H9 (cell line): ENCODE results near the gene RNF217. TPM values are rescaled to one million over a fixed set of nuclear protein-coding genes. Genes with fewer than 3 reads are reported as not detected.

Source experiments
- DNase-seq: peaks from one replicate; pipeline ENCODE4 v3.0.0-alpha.2; 2017
- H2AFZ ChIP-seq: one replicate; pipeline ENCODE4 v1.6.1; 2013; ENCODE audit warnings: mild to moderate bottlenecking, low read length, control low read depth, moderate library complexity
- H2AK5ac ChIP-seq: 2 replicates; pipeline ENCODE4 v1.6.1; 2013; ENCODE audit warnings: low read length, control low read depth, mixed read lengths; ENCODE audit not compliant: insufficient read length
- H2BK120ac ChIP-seq: one replicate; pipeline ENCODE4 v1.6.1; 2013; ENCODE audit warnings: low read depth, mild to moderate bottlenecking, low read length, control low read depth, inconsistent platforms; ENCODE audit not compliant: poor library complexity, severe bottlenecking
- H2BK12ac ChIP-seq: 2 replicates; pipeline ENCODE4 v1.6.1; 2013; ENCODE audit warnings: low read length, control low read depth, mixed read lengths, low read depth; ENCODE audit not compliant: insufficient read length
- H2BK15ac ChIP-seq: 2 replicates; pipeline ENCODE4 v1.6.1; 2013; ENCODE audit warnings: low read depth, low read length, control low read depth
- H2BK20ac ChIP-seq: one replicate; pipeline ENCODE4 v1.6.1; 2013; ENCODE audit warnings: low read depth, mild to moderate bottlenecking, low read length, control low read depth, inconsistent platforms; ENCODE audit not compliant: poor library complexity, severe bottlenecking
- H2BK5ac ChIP-seq: 2 replicates; pipeline ENCODE4 v1.6.1; 2013; ENCODE audit warnings: low read length, control low read depth, mixed read lengths; ENCODE audit not compliant: insufficient read length
- H3K14ac ChIP-seq: 2 replicates; pipeline ENCODE4 v1.6.1; 2013; ENCODE audit warnings: low read length, control low read depth; ENCODE audit not compliant: insufficient read depth
- H3K18ac ChIP-seq: 2 replicates; pipeline ENCODE4 v1.6.1; 2013; ENCODE audit warnings: low read depth, mild to moderate bottlenecking, mixed read lengths, low read length, control low read depth; ENCODE audit not compliant: insufficient read length
- H3K23ac ChIP-seq: 2 replicates; pipeline ENCODE4 v1.6.1; 2013; ENCODE audit warnings: low read length, control low read depth, mixed read lengths, low read depth; ENCODE audit not compliant: insufficient read length
- H3K23me2 ChIP-seq: 2 replicates; pipeline ENCODE4 v1.6.1; 2013; ENCODE audit warnings: low read depth, mild to moderate bottlenecking, mixed read lengths, low read length, control low read depth; ENCODE audit not compliant: insufficient read length, poor library complexity, severe bottlenecking
- H3K27ac ChIP-seq: 2 replicates; pipeline ENCODE4 v1.5.1; 2013; ENCODE audit warnings: low read length, control low read depth, mixed read lengths, low read depth; ENCODE audit not compliant: insufficient read length
- H3K27me3 ChIP-seq: 2 replicates; pipeline ENCODE4 v1.6.1; 2013; ENCODE audit warnings: low read length, control low read depth, inconsistent platforms; ENCODE audit not compliant: insufficient read depth
- H3K4ac ChIP-seq: 2 replicates; pipeline ENCODE4 v1.6.1; 2013; ENCODE audit warnings: low read depth, mild to moderate bottlenecking, control low read depth, inconsistent platforms, low read length, moderate library complexity
- H3K4me1 ChIP-seq: 2 replicates; pipeline ENCODE4 v1.6.1; 2013; ENCODE audit warnings: low read length, control low read depth, inconsistent platforms; ENCODE audit not compliant: insufficient read depth
- H3K4me2 ChIP-seq: 2 replicates; pipeline ENCODE4 v1.6.1; 2013; ENCODE audit warnings: low read length, control low read depth, mixed read lengths; ENCODE audit not compliant: insufficient read length, insufficient read depth
- H3K56ac ChIP-seq: 2 replicates; pipeline ENCODE4 v1.6.1; 2013; ENCODE audit warnings: low read depth, mild to moderate bottlenecking, mixed read lengths, low read length, control low read depth; ENCODE audit not compliant: insufficient read length
- H3K79me1 ChIP-seq: 2 replicates; pipeline ENCODE4 v1.6.1; 2013; ENCODE audit warnings: low read depth, mild to moderate bottlenecking, moderate library complexity, low read length, control low read depth, inconsistent platforms; ENCODE audit not compliant: insufficient read depth, poor library complexity, severe bottlenecking
- H3K79me2 ChIP-seq: 2 replicates; pipeline ENCODE4 v1.6.1; 2013; ENCODE audit warnings: low read length, control low read depth, inconsistent platforms; ENCODE audit not compliant: insufficient read depth
- H3K9ac ChIP-seq: 2 replicates; pipeline ENCODE4 v1.6.1; 2013; ENCODE audit warnings: low read length, control low read depth, mixed read lengths; ENCODE audit not compliant: insufficient read length; ENCODE audit errors: extremely low read depth
- H3K9me3 ChIP-seq: one replicate; pipeline ENCODE4 v1.6.1; 2013; ENCODE audit warnings: low read depth, low read length, inconsistent platforms; ENCODE audit not compliant: control insufficient read depth
- H3T11ph ChIP-seq: one replicate; pipeline ENCODE4 v1.6.1; 2013; ENCODE audit warnings: mild to moderate bottlenecking, low read length, control low read depth, inconsistent platforms
- H4K20me1 ChIP-seq: one replicate; pipeline ENCODE4 v1.6.1; 2013; ENCODE audit not compliant: control insufficient read depth, insufficient read length, insufficient read depth
- H4K5ac ChIP-seq: 2 replicates; pipeline ENCODE4 v1.6.1; 2013; ENCODE audit warnings: low read depth, mild to moderate bottlenecking, mixed read lengths, low read length, control low read depth; ENCODE audit not compliant: insufficient read length
- H4K8ac ChIP-seq: replicated peaks from 2 replicates; pipeline ENCODE4 v1.6.1; 2013; ENCODE audit warnings: low read length, control low read depth, mixed read lengths, low read depth; ENCODE audit not compliant: insufficient read length
- H4K91ac ChIP-seq: 2 replicates; pipeline ENCODE4 v1.6.1; 2013; ENCODE audit warnings: low read depth, mild to moderate bottlenecking, moderate library complexity, mixed read lengths, low read length, control low read depth; ENCODE audit not compliant: insufficient read length
- H3K27ac Mint-ChIP-seq, 3 experiments: 2 replicates in 2 of 3; 3 replicates in 1 of 3; pipeline ENCODE4 v1.8.0; 2020 to 2021; ENCODE audit warnings: mixed read lengths in 3 of 3, mild to moderate bottlenecking in 1 of 3, moderate library complexity in 1 of 3
- H3K27me3 Mint-ChIP-seq: 2 replicates; pipeline ENCODE4 v1.8.0; 2021; ENCODE audit warnings: low read depth, mild to moderate bottlenecking, moderate library complexity, mixed read lengths
- H3K36me3 Mint-ChIP-seq, 3 experiments: 2 replicates in 2 of 3; 3 replicates in 1 of 3; pipeline ENCODE4 v1.8.0; 2020 to 2021; ENCODE audit warnings: low read depth in 3 of 3, mixed read lengths in 3 of 3; ENCODE audit not compliant: insufficient read depth in 1 of 3
- H3K4me1 Mint-ChIP-seq, 2 experiments: 2 replicates each; pipeline ENCODE4 v1.8.0; 2020; ENCODE audit warnings: mixed read lengths in 2 of 2
- H3K4me3 Mint-ChIP-seq, 2 experiments: 2 replicates in 1 of 2; 3 replicates in 1 of 2; pipeline ENCODE4 v1.8.0; 2020 to 2021; ENCODE audit warnings: mild to moderate bottlenecking in 2 of 2, mixed read lengths in 2 of 2, moderate library complexity in 1 of 2
- H3K9me3 Mint-ChIP-seq, 2 experiments: 2 replicates in 1 of 2; 3 replicates in 1 of 2; pipeline ENCODE4 v1.8.0; 2020; ENCODE audit warnings: mild to moderate bottlenecking in 2 of 2, mixed read lengths in 2 of 2, moderate library complexity in 1 of 2
- CTCF ChIP-seq: fragments of 200-600 bp; sonication (generic); conservative IDR thresholded peaks from 3 replicates; pipeline ENCODE4 v1.8.0; 2021; ENCODE audit warnings: antibody characterized with exemption, mild to moderate bottlenecking
- WGBS: extraction: QIAGEN DNeasy Blood & Tissue Kit; methylation state at CpG from one replicate; pipeline ENCODE4 v1.1.7; 2013; ENCODE audit warnings: missing lambda C conversion rate, low lambda C conversion rate, mixed read lengths; ENCODE audit not compliant: insufficient read length; ENCODE audit errors: extremely low coverage; 5-methylcytosine and 5-hydroxymethylcytosine counted together
- total RNA-seq: library from RNA; stranded (reverse); gene quantifications from 2 replicates; pipeline ENCODE4 v1.2.1, GENCODE V29; 2021

The RNF217 gene
- total RNA-seq, 1 experiment from 2014 or later, result 9.6 TPM

GRCh38 chr6:124928851-124929250, 33.4 kb upstream of the RNF217 start:
- H3K9ac ChIP-seq, result no peak overlapping the region
- no peak overlapping the region for H3K27ac Mint-ChIP-seq
- H3K9me3 ChIP-seq, result no peaks in the 10 kb centered on the region
- TF ChIP-seq CTCF, result no peak
- no CpG with 5 or more reads among the region's 4 CpGs for WGBS
- no peak overlapping the region for H3K27ac ChIP-seq
- H2BK12ac ChIP-seq, result no peak overlapping the region
- no peak overlapping the region for H2AFZ ChIP-seq
- no peak overlapping the region for H2AK5ac ChIP-seq
- peaks cover 0 to 2% of the 10 kb centered on the region in 2 experiments; a peak in 1 of 4 replicates for H3K4me1 Mint-ChIP-seq
- H3K4me3 Mint-ChIP-seq, result no peak overlapping the region
- no peaks in the 10 kb centered on the region for H3K27me3 ChIP-seq
- H2BK5ac ChIP-seq, result no peak overlapping the region
- 0 out of 2 replicates have a peak, but pooled peaks cover 1% of the 10 kb centered on the region for H3K4me1 ChIP-seq
- H2BK120ac ChIP-seq, result no peak overlapping the region
- no peak overlapping the region for H4K5ac ChIP-seq
- no peaks in the 10 kb centered on the region for H3K23me2 ChIP-seq
- H3T11ph ChIP-seq, result no peak overlapping the region
- no peaks in the 10 kb centered on the region for H3K36me3 Mint-ChIP-seq
- H3K4me2 ChIP-seq, result no peak overlapping the region
- no peak overlapping the region for H3K14ac ChIP-seq
- no peak overlapping the region for H2BK15ac ChIP-seq
- no peak overlapping the region for H3K56ac ChIP-seq
- DNase-seq, result no peak
- no peak overlapping the region for H4K91ac ChIP-seq
- no peaks in the 10 kb centered on the region for H4K20me1 ChIP-seq
- no peak overlapping the region for H3K18ac ChIP-seq
- no peaks in the 10 kb centered on the region for H3K79me1 ChIP-seq
- H3K4ac ChIP-seq, result no peak overlapping the region
- no peaks in the 10 kb centered on the region for H3K27me3 Mint-ChIP-seq
- H3K9me3 Mint-ChIP-seq, result no peaks in the 10 kb centered on the region
- no peaks in the 10 kb centered on the region for H3K79me2 ChIP-seq
- no peak overlapping the region for H2BK20ac ChIP-seq
- no peak overlapping the region for H4K8ac ChIP-seq
- no peak overlapping the region for H3K23ac ChIP-seq
